Forelimb muscle (tissue), 1 donor: ENCODE data around the gene STOX2. TPM values are rescaled to one million over a fixed set of nuclear protein-coding genes. Genes with fewer than 3 reads are reported as not detected.

Experiments used
- DNase-seq: peaks from one replicate; pipeline ENCODE4 v3.0.0-alpha.2; 2013; ENCODE audit warnings: low read depth
- polyA plus RNA-seq: library from polyadenylated mRNA; unstranded; fragments of 120-200 nt; gene quantifications from one replicate; pipeline ENCODE4 v1.2.1, GENCODE V29; 2013; ENCODE audit not compliant: insufficient read length

The STOX2 gene
- polyA plus RNA-seq, 1 donor, result 5.4 TPM

DNA sequence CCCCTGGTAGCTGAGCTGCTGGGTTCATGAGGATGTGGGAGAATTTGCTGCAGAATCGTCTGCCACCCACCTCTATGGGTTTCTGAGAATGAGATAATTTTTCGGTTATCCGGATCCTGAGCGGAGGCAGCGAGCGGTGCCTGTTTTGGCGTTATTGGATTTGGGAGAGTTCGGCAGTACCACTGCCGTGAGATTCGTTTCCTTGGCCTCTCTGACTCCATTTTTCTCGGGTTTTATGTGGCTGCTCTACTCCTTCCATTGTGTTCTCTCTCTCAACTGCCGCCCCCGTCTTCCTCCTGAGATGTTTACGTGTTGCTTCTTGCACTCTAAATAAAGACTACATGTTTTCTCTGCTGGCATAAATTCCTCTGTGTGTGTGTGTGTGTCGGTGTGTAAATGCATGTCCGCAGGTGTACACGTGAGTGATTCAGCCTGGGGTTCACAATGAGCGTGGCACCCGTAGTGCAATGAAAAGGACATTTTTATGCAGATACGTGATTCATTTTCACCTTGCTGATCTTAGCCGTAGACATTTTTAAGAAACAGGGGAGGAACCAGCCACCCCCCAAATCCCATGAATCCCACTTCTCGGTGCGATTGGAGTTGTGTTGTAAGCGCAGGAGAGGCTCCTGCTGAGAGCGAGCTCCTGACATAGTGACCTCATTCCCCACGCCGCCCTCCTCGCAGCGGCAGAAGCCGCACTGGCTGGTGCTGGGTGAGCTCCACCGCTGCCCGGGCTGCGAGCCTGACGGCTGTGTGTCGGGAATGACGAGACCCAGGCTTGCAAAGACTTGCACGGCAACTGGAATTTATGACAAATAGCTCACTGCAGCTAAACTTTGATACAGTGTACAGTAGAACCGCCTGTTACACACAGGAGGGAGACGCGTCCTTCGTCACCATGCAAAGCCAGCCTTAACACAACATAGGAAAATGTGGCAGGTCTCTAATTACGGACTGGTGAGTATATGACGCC lies 82.2 kb downstream of the STOX2 start:
- DNase-seq, result no peak

DNA sequence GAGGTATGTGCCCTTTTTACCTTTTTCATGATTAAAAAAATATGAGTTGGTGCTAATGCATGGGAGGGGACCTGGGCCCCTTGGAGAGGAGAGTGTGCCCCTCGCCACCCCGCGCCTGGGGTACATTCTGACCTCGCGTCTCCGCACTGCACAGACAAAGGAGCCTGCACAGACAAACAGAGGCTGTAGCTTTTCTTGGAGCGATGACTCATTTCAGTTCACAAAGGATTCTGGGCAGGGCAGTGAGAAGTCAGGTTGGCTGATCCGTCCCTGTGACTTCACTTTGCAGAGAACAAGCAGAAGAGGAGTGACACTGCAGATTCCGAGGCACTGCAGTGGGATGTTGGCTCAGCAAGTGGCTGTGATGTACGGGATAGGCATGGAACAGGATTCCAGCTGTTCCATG lies 82.9 kb downstream of the STOX2 start:
- DNase-seq, result peak; percentile 79

DNA sequence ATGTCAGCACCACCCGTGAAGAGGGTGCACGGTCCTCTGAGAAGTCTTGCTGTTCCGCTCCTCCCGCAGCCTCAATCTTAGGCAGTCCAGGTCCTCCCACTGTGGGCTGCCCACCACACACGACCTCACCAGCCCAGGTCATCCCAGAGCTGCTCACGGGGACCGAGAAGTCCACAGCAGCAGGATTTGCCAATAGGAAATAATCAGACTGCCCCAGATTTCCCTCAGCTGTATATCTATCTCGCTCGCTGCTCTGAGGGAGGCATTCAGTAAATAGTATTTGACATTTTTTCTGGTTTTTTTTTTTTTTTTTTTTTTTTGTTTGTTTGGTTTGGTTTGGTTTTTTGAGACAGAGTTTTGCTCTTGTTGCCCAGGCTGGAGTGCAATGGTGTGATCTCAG lies 83.8 kb downstream of the STOX2 start:
- no peak for DNase-seq

DNA sequence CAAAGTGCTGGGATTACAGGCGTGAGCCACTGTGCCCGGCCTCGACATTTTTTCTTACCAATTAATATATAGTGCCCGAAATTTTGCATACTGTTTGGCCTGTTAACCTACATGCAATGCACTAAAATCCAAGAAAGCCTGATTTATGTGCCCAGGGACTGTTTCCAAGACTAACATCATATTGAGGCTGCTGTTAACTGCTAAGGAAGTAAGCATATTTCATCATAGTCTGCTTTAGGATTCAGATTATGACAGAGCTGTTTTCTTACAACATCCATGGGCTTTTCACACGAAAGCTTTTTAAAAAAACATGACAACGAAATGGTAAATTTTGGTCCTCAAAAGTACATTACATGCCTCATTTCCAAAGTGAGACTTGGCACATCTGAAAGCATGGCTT lies 84.4 kb downstream of the STOX2 start:
- no peak for DNase-seq

DNA sequence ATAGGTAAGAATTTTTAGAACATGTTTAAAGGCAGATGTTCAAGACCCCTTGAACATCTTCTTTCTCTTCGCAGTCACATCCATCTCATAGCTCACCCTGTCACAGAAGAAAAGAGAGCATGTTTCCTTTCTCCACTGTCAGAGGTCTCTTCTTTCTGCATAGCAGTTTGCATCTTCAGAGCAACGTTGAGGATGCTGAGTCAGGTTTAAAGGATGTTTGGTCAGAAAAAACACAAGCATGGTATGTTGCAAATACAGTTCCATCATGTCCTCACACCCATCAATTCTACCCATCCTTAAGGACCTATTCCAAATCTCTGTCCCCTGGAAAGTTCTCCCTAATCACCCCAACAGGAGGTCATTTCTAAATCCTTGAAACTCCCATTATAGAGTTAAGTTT lies 84.8 kb downstream of the STOX2 start:
- no peak for DNase-seq

DNA sequence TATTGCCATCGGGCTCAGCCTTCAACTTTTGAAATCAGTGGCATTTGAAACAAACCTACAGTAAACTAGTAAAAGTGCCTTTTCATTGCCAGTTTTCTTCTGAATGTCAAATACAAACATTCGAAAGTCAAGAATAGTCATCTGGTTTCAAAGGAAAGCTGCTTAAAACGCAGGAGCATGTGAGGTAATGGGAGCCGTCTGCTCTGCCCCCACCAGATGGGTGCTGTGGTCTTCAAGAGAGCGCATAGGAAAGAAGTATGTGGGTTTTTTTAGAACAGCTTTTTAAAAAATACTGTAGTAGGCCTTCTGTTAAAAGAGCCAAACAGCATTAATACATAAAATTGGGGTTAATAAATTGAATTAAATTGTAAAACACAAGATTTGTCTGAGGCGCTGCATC lies 88.6 kb downstream of the STOX2 start:
- DNase-seq, result no peak

DNA sequence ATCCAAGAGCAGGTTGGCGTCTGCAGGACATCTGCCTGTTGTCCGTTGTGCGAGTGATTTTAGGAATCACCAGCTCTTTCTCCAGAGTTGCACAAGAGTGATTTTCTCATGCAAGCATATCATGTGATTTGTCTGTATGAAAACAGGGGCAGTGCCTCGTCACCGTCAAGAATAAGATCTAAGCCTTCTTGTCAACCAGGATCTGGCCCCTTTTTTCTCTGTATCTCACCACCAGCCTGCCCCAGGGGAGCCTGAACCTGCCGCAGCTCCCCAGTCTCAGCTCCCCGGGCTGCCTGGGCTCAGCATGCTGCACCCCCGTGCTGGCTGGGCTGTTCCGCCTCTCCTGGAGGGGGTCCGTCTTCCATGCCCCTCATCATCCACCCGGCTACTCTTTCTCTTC lies 90.5 kb downstream of the STOX2 start:
- DNase-seq, result no peak

DNA sequence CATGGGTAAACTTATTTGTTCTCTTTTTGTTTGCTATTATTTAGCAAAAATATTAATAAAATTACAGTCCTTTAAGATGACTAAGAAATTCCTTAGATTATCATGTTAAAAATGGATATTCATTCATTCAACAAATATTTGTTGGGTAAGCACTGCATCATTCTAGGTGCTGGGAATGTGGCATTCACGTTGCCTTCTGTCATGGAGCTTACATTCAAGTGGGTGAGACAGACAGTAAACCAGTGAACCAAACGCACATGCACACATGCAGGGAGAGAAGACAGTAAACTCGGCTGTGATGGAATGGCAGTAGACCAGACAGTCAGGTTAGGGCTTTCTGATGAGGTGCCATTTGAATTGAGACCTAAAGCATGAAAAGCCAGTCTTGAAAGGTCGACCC lies 91.8 kb downstream of the STOX2 start:
- no peak for DNase-seq

DNA sequence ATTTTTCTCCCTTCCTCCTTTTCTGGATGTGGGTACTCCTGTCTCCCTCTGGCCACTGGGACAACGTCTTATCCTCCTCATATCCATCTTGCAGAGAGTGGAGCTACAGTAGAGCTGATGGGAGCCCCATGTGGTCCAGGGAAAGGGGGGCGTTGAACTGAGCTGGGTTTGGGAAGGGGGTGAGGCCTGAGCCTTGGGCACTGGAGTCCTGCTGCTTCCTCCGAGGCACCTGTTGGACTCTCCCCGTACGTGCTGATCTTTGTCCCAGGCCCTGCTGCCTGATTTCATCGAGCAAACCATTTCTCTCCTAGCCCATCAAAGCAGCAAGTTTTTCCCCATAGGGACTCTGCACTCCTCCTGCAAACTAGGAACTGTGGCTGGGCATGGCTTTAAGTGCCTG lies 94.3 kb downstream of the STOX2 start:
- DNase-seq, result no peak

DNA sequence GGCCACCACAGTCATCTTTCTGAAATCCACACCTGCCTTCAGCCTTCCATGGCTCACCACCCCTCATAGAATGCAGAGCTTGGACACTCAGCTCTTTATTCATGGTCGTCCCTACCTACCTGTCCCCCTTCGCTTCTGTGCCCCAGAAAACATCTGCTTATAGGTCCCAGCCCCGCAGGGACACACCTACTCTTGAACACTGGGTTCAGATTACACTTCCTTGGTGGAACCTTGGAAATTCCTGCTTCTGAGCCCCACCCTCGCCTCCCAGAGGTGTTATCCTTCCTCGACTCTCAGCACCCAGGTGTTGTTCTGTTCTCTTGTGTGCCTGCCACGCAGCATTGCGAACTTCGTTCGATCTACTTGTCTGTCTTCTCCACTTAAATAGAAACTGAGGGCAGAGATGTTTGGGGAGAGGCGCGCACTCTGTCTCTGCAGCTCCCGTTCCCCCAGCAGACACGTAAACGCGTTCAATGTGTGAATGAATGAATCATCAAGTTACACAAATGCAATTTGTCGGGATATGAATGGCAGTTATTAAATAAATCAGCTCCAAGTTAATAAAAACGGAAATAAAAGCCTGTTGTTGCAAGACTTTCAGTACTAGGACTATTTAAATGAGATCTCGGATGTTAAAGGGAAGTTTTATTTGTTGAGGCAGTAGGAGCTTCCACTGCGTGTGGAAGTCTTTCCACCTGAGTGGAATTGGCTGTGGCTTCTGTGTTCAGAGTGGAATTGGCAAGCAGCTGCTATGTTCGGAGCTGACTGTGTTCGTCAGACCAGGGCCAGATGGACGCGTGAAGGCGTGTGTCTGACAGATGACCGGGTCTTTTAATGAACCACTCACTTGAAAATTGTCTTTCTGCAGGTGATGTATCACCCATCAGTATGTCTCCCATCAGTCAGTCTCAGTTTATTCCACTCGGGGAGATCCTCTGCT lies 95.6 kb downstream of the STOX2 start:
- no peak for DNase-seq

DNA sequence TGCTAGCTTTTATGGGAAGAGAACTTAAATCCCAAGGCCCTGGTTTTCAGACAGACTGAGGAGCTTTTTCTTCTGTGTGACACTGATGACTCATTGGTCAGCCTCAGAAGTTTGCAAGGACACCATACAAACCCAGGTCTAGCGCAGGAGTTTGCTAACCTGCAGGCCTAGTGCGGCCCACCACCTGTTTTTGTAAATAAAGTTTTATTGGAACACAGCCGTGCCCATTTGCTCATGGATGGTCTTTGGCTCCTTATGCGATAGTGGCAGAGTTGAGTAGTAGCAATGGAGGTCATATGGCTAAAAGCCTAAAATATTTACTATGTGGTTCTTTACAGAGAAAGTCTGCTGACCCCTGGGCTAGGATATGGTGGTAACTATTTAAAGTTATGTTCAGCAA lies 98.3 kb downstream of the STOX2 start:
- DNase-seq, result no peak

DNA sequence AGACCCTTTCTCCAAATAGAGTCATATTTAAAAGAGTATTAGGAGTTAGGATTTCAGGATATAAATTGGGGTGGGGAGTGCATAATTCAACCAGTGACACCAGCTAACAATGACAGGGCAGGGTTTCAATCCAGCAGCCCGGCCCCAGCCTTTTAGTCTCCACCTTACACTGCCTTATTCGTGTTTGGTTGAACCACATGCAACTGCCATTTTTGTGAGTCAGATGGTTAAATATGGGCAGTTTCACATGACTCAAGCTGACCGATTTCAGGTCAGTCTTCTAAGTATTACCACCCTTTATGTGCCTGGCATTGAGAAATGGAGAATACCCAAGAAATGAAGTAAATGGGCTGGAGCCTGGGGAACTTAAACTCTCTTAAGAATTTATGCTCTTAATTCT lies 102.8 kb downstream of the STOX2 start:
- no peak for DNase-seq

DNA sequence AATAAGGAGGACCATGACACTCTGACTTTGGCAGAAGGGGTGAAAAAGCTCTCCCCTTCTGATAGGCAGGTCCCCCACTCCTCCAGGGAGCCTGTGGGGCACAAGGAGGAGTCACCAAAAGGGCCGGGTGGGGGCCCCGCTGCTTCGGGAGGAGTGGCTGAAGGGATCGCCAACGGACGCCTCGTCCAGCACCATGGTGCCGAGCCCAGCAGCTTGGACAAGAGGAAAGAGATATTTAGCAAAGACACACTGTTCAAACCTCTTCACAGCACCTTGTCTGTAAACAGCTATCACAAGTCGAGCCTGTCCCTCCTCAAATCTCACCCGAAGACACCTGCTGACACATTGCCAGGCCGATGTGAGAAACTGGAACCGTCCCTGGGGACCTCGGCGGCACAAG lies 105.6 kb downstream of the STOX2 start:
- DNase-seq, result no peak

DNA sequence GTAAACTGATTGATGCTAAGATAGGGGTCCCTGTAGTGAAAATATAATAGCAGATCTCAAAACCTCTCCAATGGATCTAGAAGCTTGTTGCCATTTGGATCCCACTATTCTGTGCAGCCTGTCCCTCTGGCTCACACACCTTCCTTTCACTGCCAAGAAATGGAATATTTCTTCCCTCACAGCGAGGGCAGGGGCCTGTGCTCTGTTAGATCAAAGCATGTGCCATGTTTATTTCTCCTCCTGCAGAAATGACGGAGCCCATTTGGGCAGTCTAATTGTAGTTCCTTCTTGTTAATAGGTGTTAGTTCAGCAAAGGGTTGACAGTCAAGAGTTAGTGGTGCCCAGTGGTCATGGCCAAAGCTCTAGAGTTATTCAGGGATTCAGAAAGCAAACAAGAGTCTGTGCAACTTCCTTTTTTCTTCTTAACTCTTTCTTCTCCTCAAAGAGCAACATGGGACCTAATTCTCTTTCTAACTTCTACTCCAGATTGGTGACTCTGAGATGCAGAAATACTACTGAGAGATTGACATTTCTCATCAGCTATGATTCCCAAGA lies 106.8 kb downstream of the STOX2 start:
- no peak for DNase-seq

DNA sequence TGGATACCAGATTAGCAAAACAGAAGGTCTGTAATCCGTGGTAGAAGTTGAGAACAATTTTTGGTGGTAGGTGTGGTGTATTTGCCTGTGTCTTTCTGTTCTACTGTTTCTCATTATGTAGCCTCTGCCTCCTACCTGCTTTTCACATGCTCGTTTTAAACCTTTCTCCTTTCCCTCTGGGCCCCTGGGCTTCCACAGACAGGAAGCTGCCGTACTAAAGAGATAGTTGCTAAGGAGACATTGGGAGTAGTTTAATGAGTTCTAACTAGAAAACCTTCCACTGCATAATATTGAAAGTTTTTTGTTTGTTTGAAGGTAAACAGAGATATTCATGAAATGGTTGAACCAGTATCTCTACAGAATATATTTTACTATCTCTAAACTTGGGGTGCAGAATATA lies 107.8 kb downstream of the STOX2 start:
- no peak for DNase-seq

DNA sequence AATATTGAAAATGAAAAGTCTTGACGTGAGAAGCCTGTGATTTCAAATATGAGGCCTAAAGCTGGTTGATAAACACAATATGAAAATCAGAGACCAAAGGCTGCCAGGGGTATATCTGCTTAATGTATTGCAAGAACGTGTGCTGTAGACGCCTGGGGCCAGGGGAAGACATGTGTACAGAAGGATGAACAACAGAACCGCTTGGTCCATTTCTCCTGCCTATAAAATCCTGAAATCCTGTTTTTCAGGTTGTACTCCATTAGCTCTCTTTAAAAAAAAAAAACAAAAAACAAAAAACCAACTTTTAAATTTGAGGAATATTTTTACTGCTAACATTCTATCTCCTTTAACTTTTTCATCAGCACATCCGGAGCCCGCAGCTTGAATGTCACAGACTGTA lies 109.2 kb downstream of the STOX2 start:
- DNase-seq, result no peak

DNA sequence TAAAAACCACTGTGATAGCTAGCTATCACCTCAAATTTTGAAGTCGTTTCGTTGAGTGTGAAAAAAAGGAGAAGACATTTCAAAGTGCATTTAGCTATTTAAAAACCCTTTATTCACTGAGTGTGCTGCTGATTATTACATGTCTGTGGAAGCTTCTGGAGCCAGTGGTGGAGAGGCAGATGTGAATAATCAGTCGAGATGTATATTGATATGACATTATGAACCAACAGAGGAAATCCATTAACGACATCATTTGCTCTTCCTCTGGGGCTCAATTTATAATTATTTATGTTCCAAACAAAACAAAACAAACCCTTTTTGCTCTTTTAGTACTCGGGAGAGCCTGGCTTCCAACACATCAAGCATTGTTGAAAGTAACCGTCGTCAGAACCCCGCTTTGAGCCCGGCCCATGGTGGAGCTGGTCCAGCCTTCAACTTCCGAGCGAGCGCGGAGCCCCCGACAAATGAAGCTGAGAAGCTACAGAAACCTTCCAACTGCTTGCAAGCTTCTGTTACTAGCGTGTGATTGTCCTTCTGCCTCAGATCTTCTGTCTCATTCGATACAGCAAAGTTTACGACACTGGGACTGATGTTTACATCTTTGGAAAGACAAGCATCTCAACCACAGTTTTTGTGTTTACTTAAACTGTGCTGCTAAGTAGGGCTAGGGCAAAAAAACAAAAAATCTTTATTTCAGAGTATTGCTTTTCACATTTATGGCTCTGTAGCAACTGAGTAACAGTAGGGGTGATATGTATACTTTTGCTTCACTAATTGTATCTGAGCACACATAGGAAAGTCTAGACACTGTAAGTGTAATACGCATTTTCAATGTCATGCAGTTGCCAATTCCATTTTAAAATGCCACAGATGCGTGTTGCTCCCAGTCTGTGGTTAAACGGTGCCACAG lies 111.9 kb downstream of the STOX2 start:
- DNase-seq, result peak; percentile 28

DNA sequence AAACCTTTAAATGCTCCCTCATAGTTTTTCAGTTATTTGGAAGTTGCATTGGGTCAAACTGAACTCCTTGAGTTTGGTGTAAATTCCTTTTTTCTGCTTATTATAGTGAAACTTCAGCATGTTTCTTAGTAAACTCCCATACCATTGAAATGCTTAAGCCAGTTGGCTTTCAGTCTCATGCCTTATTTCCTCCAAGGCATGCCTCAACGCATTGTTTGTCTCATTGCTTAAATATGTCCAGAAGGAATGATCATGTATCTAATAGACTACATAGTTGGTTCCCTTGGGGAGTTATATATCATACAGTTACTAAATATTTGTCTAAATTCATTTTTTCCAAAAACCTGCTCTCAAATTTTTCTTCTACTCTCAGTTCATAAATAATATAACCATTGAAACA lies 114.0 kb downstream of the STOX2 start:
- DNase-seq, result peak; percentile 62

DNA sequence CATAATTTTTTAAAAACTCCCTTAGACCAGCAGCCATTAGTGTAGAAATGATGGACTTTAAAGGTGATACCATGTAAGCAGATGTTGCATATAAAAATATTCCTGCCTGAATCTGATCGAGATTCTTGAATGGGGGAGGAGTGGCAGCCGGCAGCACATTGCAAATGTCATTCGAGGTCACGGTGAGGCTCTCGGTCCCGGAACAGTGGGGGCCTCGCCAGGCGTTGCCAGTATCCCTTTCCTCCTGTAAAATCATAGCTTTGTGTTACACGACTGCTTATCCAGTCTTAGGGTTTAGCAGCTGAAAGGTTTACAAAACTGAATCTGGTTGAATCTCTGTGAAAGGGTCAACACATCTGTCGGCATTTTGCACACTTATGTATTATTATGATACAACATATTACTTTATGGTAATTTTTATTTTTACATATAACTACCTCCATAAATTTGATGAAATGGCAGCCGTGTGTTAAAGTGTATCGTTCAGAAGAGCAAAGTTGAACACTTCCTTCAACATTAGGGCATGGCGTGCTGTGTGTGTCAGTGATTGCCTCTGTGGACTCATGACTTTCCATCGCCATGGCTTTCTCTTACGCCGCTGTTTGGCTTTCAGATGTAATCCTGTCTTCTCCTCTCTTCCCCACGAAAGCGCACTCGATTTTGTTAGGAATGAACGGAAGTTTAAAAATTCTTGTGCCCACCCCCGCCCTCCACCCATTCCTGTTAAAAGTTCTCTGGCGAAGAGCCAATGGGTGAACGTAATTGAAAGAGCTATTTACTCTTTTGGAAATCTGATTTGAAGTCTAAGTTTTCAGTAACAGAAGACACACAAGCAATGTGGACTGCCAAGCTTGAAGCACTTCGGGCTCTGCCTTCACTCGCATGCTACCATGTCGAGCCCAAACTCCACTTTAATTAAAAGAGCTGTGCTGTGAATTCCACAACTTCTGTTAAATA lies 114.8 kb downstream of the STOX2 start:
- DNase-seq, result no peak

DNA sequence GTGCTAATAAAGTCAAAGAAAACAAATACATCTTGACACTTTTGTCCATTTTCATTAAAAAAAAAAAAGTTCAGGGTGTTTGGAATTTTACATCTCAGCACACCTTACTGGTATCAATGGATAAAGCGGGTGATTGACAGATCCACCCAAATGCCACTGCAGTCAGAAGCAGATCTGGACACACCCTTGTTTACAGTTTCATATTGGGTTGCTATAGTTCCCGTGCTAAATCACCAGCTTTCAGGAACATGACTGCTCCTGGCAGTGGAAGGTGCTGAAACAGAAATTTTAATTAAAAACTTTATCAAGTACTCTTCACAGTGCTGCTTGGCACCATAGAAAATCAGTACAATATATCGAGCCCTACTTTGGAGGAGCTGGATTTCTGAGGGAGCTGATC lies 116.3 kb downstream of the STOX2 start:
- no peak for DNase-seq
